ENCODE measurements around the gene SHROOM4. TPM values are rescaled to one million over a fixed set of nuclear protein-coding genes. Genes with fewer than 3 reads are reported as not detected.

SHROOM4 gene
- total RNA-seq, 1 donor from 2014 or later, result 6.1 TPM

DNA sequence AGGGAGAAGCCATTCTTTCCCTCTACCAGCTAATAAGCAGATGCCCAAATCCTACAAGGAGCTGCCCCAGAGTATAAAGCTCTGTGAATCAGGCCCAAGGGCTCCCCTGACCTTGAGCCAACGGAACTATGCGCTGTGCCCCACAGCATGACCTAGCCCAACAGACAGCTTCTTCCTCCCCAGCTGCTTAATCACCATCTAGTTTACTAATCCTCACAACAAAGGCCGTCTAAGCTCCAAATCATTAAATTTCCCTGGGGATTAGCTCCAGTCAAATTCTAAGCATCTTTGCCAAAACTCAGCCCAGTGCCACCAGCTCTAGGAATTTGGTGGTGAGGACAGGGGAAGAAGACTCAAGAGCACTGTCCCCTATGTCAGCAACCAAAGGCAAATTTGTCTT is 113.1 kb downstream of the SHROOM4 start:
- Histone ChIP-seq H3K4me3 (ENCODE audit: low read depth, low read length) (no peak overlapping the region), H3K36me3 (ENCODE audit: control insufficient read depth, insufficient read depth, low read length) (no peaks in the 10 kb centered on the region), H3K27me3 (ENCODE audit: control insufficient read depth, insufficient read depth, low read length) (no peaks in the 10 kb centered on the region)
- no peak for DNase-seq (ENCODE audit: low read depth)
- no peak for TF ChIP-seq CTCF (IDR thresholded peaks at IDR 0.05; ENCODE audit: insufficient read depth, low read length, poor library complexity, severe bottlenecking)

DNA sequence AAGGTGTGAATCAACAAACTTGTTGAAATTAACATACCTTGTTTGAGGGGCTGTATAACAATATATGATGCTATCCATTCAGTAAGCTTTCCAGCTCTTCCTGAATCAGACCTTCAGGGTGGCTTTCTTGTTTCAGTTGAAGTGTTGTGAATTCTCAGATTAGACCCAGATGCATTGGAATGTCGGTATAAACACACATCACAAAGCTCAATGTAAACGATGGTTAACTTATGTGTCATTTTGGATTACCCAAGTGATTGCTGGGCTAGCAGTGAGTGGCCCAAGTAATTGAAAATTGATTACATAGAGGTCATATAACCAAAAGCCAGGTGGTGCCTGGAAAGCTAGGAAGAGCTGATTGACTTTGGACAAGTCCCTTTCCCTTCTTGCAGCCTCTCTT is 115.0 kb downstream of the SHROOM4 start:
- Histone ChIP-seq H3K27me3 (ENCODE audit: control insufficient read depth, insufficient read depth, low read length) (no peaks in the 10 kb centered on the region), H3K4me3 (ENCODE audit: low read depth, low read length) (no peak overlapping the region), H3K36me3 (ENCODE audit: control insufficient read depth, insufficient read depth, low read length) (no peaks in the 10 kb centered on the region)
- no peak for DNase-seq (ENCODE audit: low read depth)
- no peak for TF ChIP-seq CTCF (IDR thresholded peaks at IDR 0.05; ENCODE audit: insufficient read depth, low read length, poor library complexity, severe bottlenecking)

GRCh38 chrX:50697691-50698090 is 116.3 kb downstream of the SHROOM4 start:
- Histone ChIP-seq H3K27me3 (ENCODE audit: control insufficient read depth, insufficient read depth, low read length) (no peaks in the 10 kb centered on the region), H3K4me3 (ENCODE audit: low read depth, low read length) (no peak overlapping the region), H3K36me3 (ENCODE audit: control insufficient read depth, insufficient read depth, low read length) (no peaks in the 10 kb centered on the region)
- no peak for TF ChIP-seq CTCF (IDR thresholded peaks at IDR 0.05; ENCODE audit: insufficient read depth, low read length, poor library complexity, severe bottlenecking)
- DNase-seq (ENCODE audit: low read depth), result peak; percentile 60

- Histone ChIP-seq H3K27me3 (ENCODE audit: control insufficient read depth, insufficient read depth, low read length) (no peaks in the 10 kb centered on the region), H3K4me3 (ENCODE audit: low read depth, low read length) (no peak overlapping the region), H3K36me3 (ENCODE audit: control insufficient read depth, insufficient read depth, low read length) (no peaks in the 10 kb centered on the region)
- DNase-seq (ENCODE audit: low read depth), result no peak
- peak; percentile 45 for TF ChIP-seq CTCF (IDR thresholded peaks at IDR 0.05; ENCODE audit: insufficient read depth, low read length, poor library complexity, severe bottlenecking)
Measured at GRCh38 chrX:50691820-50692219, 122.2 kb downstream of the SHROOM4 start.

DNA sequence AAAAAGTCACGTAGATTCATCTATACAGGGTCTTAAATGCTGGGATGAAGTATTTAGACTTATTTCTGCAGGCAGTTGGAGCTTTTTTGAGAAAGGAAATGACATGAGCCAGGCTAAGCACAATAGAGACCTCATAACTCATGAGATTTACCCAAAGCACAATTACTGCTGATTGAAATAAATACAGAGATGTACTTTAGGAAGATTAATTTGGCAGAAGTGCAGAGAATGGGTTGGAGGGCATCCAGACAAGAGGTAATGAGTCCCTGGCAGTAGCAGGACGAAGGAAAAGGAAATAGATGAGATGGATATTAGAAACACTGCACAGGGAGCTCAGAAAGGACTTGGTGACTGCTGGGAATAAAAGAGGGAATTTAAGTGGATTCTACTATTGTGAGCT is 129.1 kb downstream of the SHROOM4 start:
- no peak for DNase-seq (ENCODE audit: low read depth)
- no peaks in the 10 kb centered on the region for H3K27me3 ChIP-seq (ENCODE audit: control insufficient read depth, insufficient read depth, low read length)
- no peak overlapping the region for H3K4me3 ChIP-seq (ENCODE audit: low read depth, low read length)
- TF ChIP-seq CTCF (IDR thresholded peaks at IDR 0.05; ENCODE audit: insufficient read depth, low read length, poor library complexity, severe bottlenecking), result no peak
- H3K36me3 ChIP-seq (ENCODE audit: control insufficient read depth, insufficient read depth, low read length), result no peaks in the 10 kb centered on the region

- peak; percentile 17 for TF ChIP-seq CTCF (IDR thresholded peaks at IDR 0.05; ENCODE audit: insufficient read depth, low read length, poor library complexity, severe bottlenecking)
- Histone ChIP-seq H3K4me3 (ENCODE audit: low read depth, low read length) (no peak overlapping the region), H3K27me3 (ENCODE audit: control insufficient read depth, insufficient read depth, low read length) (no peaks in the 10 kb centered on the region), H3K36me3 (ENCODE audit: control insufficient read depth, insufficient read depth, low read length) (no peaks in the 10 kb centered on the region)
- no peak for DNase-seq (ENCODE audit: low read depth)
Measured at GRCh38 chrX:50680990-50681389, 133.0 kb downstream of the SHROOM4 start.

Data from kidney epithelial cell (primary cell).